GM10248 (cell line): ENCODE data around the gene GAPVD1.

Source experiments
- CTCF ChIA-PET: fragments of 300-600 bp; sonication (Branson Sonifier 250); formaldehyde crosslinking; extraction: SDS; loops from one replicate; lab custom pipeline; 2021; ENCODE audit warnings: antibody characterized with exemption; lab: Yijun Ruan, JAX
- POLR2A ChIA-PET: fragments of 350-650 bp; sonication (Branson Sonifier 250); formaldehyde crosslinking; extraction: SDS; loops from one replicate; lab custom pipeline; 2020; ENCODE audit warnings: antibody characterized with exemption; lab: Yijun Ruan, JAX
- DNase-seq: peaks from one replicate; pipeline ENCODE4 v3.0.0; 2012; ENCODE audit errors: extremely low spot score
- CTCF ChIP-seq: IDR thresholded peaks from 2 replicates; pipeline ENCODE4 v1.5.1; 2012; ENCODE audit warnings: mild to moderate bottlenecking, low read depth; ENCODE audit errors: extremely low read depth, missing control alignments, control extremely low read depth

The GAPVD1 gene

DNA sequence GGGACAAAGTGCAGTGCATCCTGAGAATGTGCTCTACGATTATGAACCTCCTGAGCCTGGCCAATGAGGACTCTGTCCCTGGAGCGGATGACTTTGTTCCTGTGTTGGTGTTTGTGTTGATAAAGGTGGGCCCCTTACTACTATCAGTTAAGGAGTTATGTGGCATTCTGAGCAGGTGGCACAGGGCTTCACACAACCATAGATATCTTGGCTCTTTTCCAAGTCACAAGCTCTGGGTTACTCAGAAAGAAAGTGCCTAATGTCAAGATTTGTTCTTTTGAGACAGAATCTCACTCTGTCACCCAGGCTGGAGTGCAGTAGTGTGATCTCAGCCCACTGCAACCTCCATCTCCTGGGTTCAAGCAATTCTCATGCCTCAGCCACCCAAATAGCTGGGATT, 99.0 kb downstream of the GAPVD1 start:
- CTCF ChIA-PET: interaction anchor here (1.2 to 1.8 kb wide), 4 partner anchors 9 to 19 kb away, joined by 3 to 4 read pairs (median 4); no protein-coding TSS in a partner anchor
- TF ChIP-seq CTCF: no peak
- no peak for DNase-seq
- POLR2A ChIA-PET: no interaction called here

DNA sequence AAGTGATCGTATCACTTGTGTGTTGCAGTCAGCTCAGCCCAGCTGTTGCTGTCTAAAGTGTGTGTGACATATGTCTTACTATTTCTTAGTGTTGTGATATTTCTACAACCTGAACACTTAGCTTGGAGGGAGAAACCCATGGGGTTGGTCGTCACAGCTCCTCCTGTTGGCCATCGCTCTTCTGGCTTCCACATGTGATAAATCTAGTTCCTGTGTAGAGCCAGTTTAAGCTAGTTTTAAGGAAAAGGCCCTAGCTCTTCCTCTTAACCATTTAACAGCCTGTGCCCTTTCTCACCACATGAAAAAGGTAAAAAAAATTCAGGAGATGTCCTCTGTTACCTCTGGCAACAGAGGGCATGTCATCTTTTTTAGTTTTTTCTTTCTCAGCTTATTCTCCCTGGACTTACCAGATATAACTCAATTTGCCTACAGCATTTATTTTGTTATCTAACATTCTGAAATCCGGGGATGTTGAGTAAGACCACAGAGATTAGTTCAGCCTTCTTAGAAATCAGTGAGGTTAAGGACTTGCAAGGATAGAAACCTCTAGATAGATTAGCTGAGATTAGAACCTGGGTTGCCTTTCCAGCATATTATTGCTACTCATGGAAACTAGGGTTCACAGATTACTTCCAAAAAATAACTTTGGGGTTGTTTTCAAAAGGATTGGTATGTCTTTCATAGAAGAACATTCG, 100.4 kb downstream of the GAPVD1 start:
- DNase-seq: no peak
- POLR2A ChIA-PET: no interaction called here
- CTCF ChIA-PET: interaction anchor here (0.9 to 1.8 kb wide), 6 partner anchors 8 to 509 kb away, joined by 3 to 10 read pairs (median 4); partner anchors contain the start of gene WDR38
- no peak for TF ChIP-seq CTCF

DNA sequence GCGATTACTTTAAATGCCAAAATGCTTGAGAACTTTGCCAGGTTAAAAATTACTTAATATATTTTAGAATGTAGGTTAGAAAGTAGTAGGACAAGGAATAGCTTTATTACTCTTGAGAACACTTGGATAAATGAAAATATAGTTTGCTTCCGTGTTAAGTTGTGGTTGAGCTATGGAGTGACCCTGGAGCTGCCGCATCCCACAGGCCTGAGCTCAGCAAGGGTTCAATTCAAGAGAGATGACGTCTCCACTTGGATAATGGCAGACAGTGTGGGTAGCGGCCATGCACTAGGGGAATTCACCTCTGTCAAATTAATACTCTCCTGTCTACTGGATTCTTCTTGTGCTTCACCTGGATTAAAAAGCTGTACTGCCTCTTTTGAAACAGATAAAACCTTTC, 105.0 kb downstream of the GAPVD1 start:
- ChIA-PET POLR2A (no interaction called here), CTCF (interaction anchor here (1.0 to 2.1 kb wide), 3 partner anchors 25 to 592 kb away, joined by 3 to 5 read pairs (median 3); no protein-coding TSS in a partner anchor)
- TF ChIP-seq CTCF: no peak
- no peak for DNase-seq

DNA sequence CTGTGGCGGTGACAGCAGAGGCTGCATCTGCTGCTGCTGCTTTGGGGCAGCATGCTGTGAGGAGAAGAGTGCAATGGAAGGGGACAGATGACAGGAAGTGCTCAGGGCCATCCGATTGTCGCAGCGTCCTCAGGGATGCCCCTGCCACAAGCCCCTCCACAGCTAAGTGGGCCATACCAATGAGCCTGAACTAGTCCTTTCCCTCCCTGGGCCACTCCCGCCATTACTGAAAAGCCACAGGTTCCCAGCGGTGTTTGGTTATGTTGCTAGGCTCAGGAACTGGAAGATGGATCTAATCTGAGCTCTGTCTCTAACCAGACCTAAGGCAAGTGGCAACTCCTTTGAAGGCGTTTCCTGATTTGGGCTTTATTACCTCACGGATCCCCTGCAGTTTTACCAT, 109.2 kb downstream of the GAPVD1 start:
- ChIA-PET CTCF (interaction anchor here (1.0 to 4.3 kb wide), 4 partner anchors 12 to 598 kb away, joined by 3 to 14 read pairs (median 6); partner anchors contain the start of gene WDR38), POLR2A (interaction anchor here (0.8 kb wide), 1 partner anchor 135 kb away, joined by 3 read pairs; no protein-coding TSS in a partner anchor)
- no peak for DNase-seq
- TF ChIP-seq CTCF: no peak

GRCh38 chr9:125372441-125373226, 111.0 kb downstream of the GAPVD1 start:
- ChIA-PET POLR2A (no interaction called here), CTCF (interaction anchor here (1.0 to 4.3 kb wide), 4 partner anchors 10 to 520 kb away, joined by 3 to 14 read pairs (median 6); partner anchors contain the start of gene WDR38)
- no peak for TF ChIP-seq CTCF

GRCh38 chr9:125374443-125375309, 113.0 kb downstream of the GAPVD1 start:
- POLR2A ChIA-PET: interaction anchor here (0.7 kb wide), 1 partner anchor 784 kb away, joined by 5 read pairs; no protein-coding TSS in a partner anchor
- CTCF ChIA-PET: interaction anchor here (0.7 to 1.6 kb wide), 6 partner anchors 13 to 954 kb away, joined by 3 to 5 read pairs (median 4); no protein-coding TSS in a partner anchor
- peak; percentile 90 for DNase-seq
- TF ChIP-seq CTCF: peak; percentile 87

More at GRCh38 chr9:125372441-125373226, 111.0 kb downstream of the GAPVD1 start:
- no peak for DNase-seq
